NCI-H1092 treated with DMSO at 0.1 percent for 48 hours (cell line): ENCODE data around the gene MXI1.
"Not testable (repeated sequence)": the region's sequence is repeated elsewhere in the genome, so short reads cannot be mapped to it uniquely, and the experiment has no call there.

Experiments used
- DNase-seq: peaks from one replicate; lab custom pipeline; 2025; lab: John Stamatoyannopoulos, UW

The MXI1 gene

GRCh38 chr10:110317866-110318850 lies 110.8 kb downstream of the MXI1 start:
- no peak for DNase-seq

- DNase-seq: no peak
Observed at GRCh38 chr10:110321869-110322620, 114.6 kb downstream of the MXI1 start.

- no peak for DNase-seq
Observed at GRCh38 chr10:110323503-110323902, 116.1 kb downstream of the MXI1 start.

GRCh38 chr10:110324201-110324804 lies 116.9 kb downstream of the MXI1 start:
- DNase-seq: no peak

- no peak for DNase-seq
Observed at GRCh38 chr10:110324805-110325280, 117.4 kb downstream of the MXI1 start.

GRCh38 chr10:110326351-110327032 lies 119.1 kb downstream of the MXI1 start:
- DNase-seq: no peak

- DNase-seq: no peak
Observed at GRCh38 chr10:110327262-110327914, 120.0 kb downstream of the MXI1 start.

- DNase-seq: no peak
Observed at GRCh38 chr10:110330675-110331074, 123.3 kb downstream of the MXI1 start.

GRCh38 chr10:110331226-110331795 lies 123.9 kb downstream of the MXI1 start:
- DNase-seq: not testable (repeated sequence)

GRCh38 chr10:110334061-110334656 lies 126.8 kb downstream of the MXI1 start:
- DNase-seq: no peak

GRCh38 chr10:110335314-110336064 lies 128.1 kb downstream of the MXI1 start:
- DNase-seq: no peak

- no peak for DNase-seq
Observed at GRCh38 chr10:110336111-110336721, 128.8 kb downstream of the MXI1 start.
